Breast epithelium (tissue), 4 donors: ENCODE results near the gene BMP5. TPM values are rescaled to one million over a fixed set of nuclear protein-coding genes. Genes with fewer than 3 reads are reported as not detected.

Experiments
- DNase-seq, 2 donors: peaks; one replicate each; pipeline ENCODE4 v3.0.0-alpha.2; 2019; ENCODE audit warnings: low spot score in 2 of 2
- H3K27ac ChIP-seq, 2 donors: fragments of 200-600 bp; sonication (generic) in 1 of 2; one replicate each; pipeline ENCODE4 v1.5.1; 2016 to 2019; ENCODE audit warnings: mild to moderate bottlenecking in 1 of 2
- H3K27me3 ChIP-seq, 2 donors: fragments of 200-600 bp; sonication (generic) in 1 of 2; one replicate each; pipeline versions ENCODE4 v1.5.1 to v1.6.0; 2017 to 2019; ENCODE audit warnings: control low read depth in 1 of 2, mild to moderate bottlenecking in 1 of 2
- H3K36me3 ChIP-seq: fragments of 200-600 bp; one replicate; pipeline ENCODE4 v1.5.1; 2019
- H3K4me1 ChIP-seq, 2 donors: fragments of 200-600 bp; sonication (generic); one replicate each; pipeline ENCODE4 v1.5.1; 2016 to 2019; ENCODE audit warnings: control low read depth in 1 of 2
- H3K4me3 ChIP-seq, 3 donors: fragments of 200-600 bp; sonication (generic); 1 replicate in 2 of 3; 2 replicates in 1 of 3; pipeline ENCODE4 v1.5.1; 2016 to 2019; ENCODE audit warnings: mild to moderate bottlenecking in 3 of 3, moderate library complexity in 2 of 3
- H3K9me3 ChIP-seq, 2 donors: fragments of 200-600 bp; sonication (generic) in 1 of 2; one replicate each; pipeline ENCODE4 v1.5.1; 2016 to 2019; ENCODE audit warnings: control low read depth in 1 of 2
- CTCF ChIP-seq, 3 donors: fragments of 450-650 bp; IDR thresholded peaks; one replicate each; pipeline ENCODE4 v1.5.1; 2016 to 2017; ENCODE audit warnings: antibody characterized with exemption in 3 of 3, mild to moderate bottlenecking in 3 of 3, moderate library complexity in 3 of 3
- POLR2A ChIP-seq: fragments of 450-650 bp; IDR thresholded peaks from one replicate; pipeline ENCODE4 v1.6.1; 2016; ENCODE audit warnings: antibody characterized with exemption, mild to moderate bottlenecking, moderate library complexity
- POLR2AphosphoS5 ChIP-seq, 3 donors: sonication (generic); formaldehyde crosslinking; IDR thresholded peaks; one replicate each; pipeline ENCODE4 v1.6.1; 2017; ENCODE audit warnings: antibody characterized with exemption in 3 of 3
- intact Hi-C: fragments of 100-400 bp; cut with DNase I; formaldehyde crosslinking; loops from one replicate; pipeline ENCODE4 v1.15.1; 2023; ENCODE audit warnings: low total_unique reads
- total RNA-seq, 3 donors: library from RNA; depleted of rRNA; stranded (reverse); fragments of >200 nt; gene quantifications; one replicate each; pipeline ENCODE4 v1.1.0, GENCODE V29; 2016

The BMP5 gene
- 1 to 10 TPM in 2 of 3 donors, under 1 TPM in 1; 0.96 to 5.1 (median 1.3) TPM for total RNA-seq

- Histone ChIP-seq H3K27me3 (no peaks in the 10 kb centered on the region), H3K27ac (no peak within 1 kb of the TSS), H3K4me3 (peak within 1 kb of the TSS in 2 of 3 donors; percentile 29 to 41), H3K4me1 (no peaks in the 10 kb centered on the region), H3K36me3 (no peaks in the 10 kb centered on the region), H3K9me3 (no peaks in the 10 kb centered on the region)
- intact Hi-C loops: no loop called here
- no peak for TF ChIP-seq POLR2A
- no peak for TF ChIP-seq POLR2AphosphoS5 (IDR thresholded peaks at IDR 0.05)
- no peak for TF ChIP-seq CTCF (IDR thresholded peaks at IDR 0.05)
- DNase-seq: no peak
Measured at GRCh38 chr6:55875400-55875799, at the start of gene BMP5. Gene BMP5 (minus strand): TSS chr6:55875590. CDS start chr6:55874865, 725 bp downstream.

DNA sequence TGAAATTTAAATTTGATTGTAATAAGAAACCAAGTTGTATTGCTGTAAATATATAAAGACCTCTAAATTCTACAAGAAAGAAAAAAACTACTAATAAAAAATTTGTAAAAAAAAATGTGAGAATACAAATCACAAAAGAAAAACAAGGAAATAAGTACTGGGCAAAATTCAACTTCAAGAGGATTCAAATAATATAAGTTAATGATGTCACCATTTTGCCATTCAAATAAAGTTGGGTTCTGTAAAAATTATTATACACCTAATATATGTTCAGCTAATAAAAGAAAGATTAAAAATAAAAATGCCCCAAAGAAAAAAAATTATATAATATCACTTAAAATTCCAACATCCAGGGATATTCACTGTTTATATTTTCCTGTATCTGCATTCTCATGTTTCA, 47.0 kb upstream of the BMP5 start:
- intact Hi-C loops: no loop called here
- no peak for TF ChIP-seq POLR2AphosphoS5 (IDR thresholded peaks at IDR 0.05)
- no peak for TF ChIP-seq POLR2A
- no peak for TF ChIP-seq CTCF (IDR thresholded peaks at IDR 0.05)
- no peaks in the 10 kb centered on the region for H3K4me1 ChIP-seq
- no peaks in the 10 kb centered on the region for H3K36me3 ChIP-seq
- no peak overlapping the region for H3K4me3 ChIP-seq
- no peaks in the 10 kb centered on the region for H3K27me3 ChIP-seq
- no peak overlapping the region for H3K27ac ChIP-seq
- H3K9me3 ChIP-seq: no peaks in the 10 kb centered on the region
- DNase-seq: no peak

- no peaks in the 10 kb centered on the region for H3K9me3 ChIP-seq
- H3K36me3 ChIP-seq: no peaks in the 10 kb centered on the region
- no peak overlapping the region for H3K27ac ChIP-seq
- TF ChIP-seq CTCF (IDR thresholded peaks at IDR 0.05) (no peak), POLR2AphosphoS5 (IDR thresholded peaks at IDR 0.05) (no peak), POLR2A (no peak)
- DNase-seq: no peak
- intact Hi-C loops: no loop called here
- H3K27me3 ChIP-seq: no peaks in the 10 kb centered on the region
- H3K4me3 ChIP-seq: no peak overlapping the region
- H3K4me1 ChIP-seq: no peaks in the 10 kb centered on the region
Measured at GRCh38 chr6:55919716-55920308, 44.4 kb upstream of the BMP5 start.

DNA sequence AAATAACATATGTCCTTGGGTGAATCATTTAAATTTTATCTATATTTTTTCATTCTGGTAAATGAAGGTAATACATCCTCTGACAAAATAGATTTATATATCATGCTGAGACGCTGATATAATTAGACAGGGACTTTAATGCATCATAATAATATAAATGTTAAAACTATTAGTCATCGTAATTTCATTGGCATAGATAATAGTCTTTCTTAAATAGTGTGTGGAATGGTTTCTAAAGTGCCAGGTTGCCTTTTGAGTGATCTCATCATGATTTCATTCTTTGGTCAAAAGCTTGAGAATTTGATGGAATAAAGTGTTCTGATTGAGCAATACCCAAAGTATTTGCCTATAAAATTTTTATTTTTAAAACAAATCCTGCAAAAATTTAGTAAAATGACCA, 43.2 kb upstream of the BMP5 start:
- no peaks in the 10 kb centered on the region for H3K4me1 ChIP-seq
- H3K27me3 ChIP-seq: no peaks in the 10 kb centered on the region
- H3K4me3 ChIP-seq: no peak overlapping the region
- H3K36me3 ChIP-seq: no peaks in the 10 kb centered on the region
- TF ChIP-seq POLR2A (no peak), POLR2AphosphoS5 (IDR thresholded peaks at IDR 0.05) (no peak), CTCF (IDR thresholded peaks at IDR 0.05) (no peak)
- H3K9me3 ChIP-seq: no peaks in the 10 kb centered on the region
- no peak for DNase-seq
- intact Hi-C loops: no loop called here
- no peak overlapping the region for H3K27ac ChIP-seq

- TF ChIP-seq POLR2A (no peak), POLR2AphosphoS5 (IDR thresholded peaks at IDR 0.05) (no peak), CTCF (IDR thresholded peaks at IDR 0.05) (no peak)
- H3K27me3 ChIP-seq: no peaks in the 10 kb centered on the region
- H3K27ac ChIP-seq: peak overlapping the region in 1 of 2 donors; percentile 41
- H3K4me1 ChIP-seq: no peaks in the 10 kb centered on the region
- H3K4me3 ChIP-seq: no peak overlapping the region
- intact Hi-C loops: no loop called here
- no peaks in the 10 kb centered on the region for H3K9me3 ChIP-seq
- H3K36me3 ChIP-seq: no peaks in the 10 kb centered on the region
- DNase-seq: no peak
Measured at GRCh38 chr6:55917751-55918415, 42.5 kb upstream of the BMP5 start.
